GM21576 (cell line): Measurements from ENCODE around the gene PLSCR3.
A peak's percentile ranks its signal among the peaks of the same experiment; 100 is the strongest.

ENCODE experiments used
- ATAC-seq: cut with Tn5 transposase; IDR thresholded peaks from one replicate; pipeline ENCODE4 v1.9.1; 2021; ENCODE audit warnings: mild to moderate bottlenecking, moderate library complexity; ENCODE audit not compliant: unreplicated experiment

Gene PLSCR3

GRCh38 chr17:7407082-7407481 is 12.8 kb upstream of the PLSCR3 start:
- no peak for ATAC-seq

- no peak for ATAC-seq
These were observed 12.0 kb upstream of the PLSCR3 start for GRCh38 chr17:7406235-7406825.

GRCh38 chr17:7405350-7406234 is 11.3 kb upstream of the PLSCR3 start:
- ATAC-seq: no peak

- ATAC-seq: no peak
These were observed 10.5 kb upstream of the PLSCR3 start for GRCh38 chr17:7404737-7405349.

GRCh38 chr17:7403977-7404736 is 9.8 kb upstream of the PLSCR3 start, which contains the start of gene TMEM256:
Gene TMEM256 (minus strand): TSS chr17:7404097. CDS start chr17:7404084, 13 bp downstream.
- peak; percentile 87 for ATAC-seq

GRCh38 chr17:7403727-7403976 is 9.3 kb upstream of the PLSCR3 start:
- ATAC-seq: no peak

GRCh38 chr17:7403043-7403726 is 8.9 kb upstream of the PLSCR3 start:
- ATAC-seq: no peak

GRCh38 chr17:7398612-7399011 is 4.3 kb upstream of the PLSCR3 start:
- ATAC-seq: no peak

- no peak for ATAC-seq
These were observed 1.8 kb upstream of the PLSCR3 start for GRCh38 chr17:7396147-7396546.

GRCh38 chr17:7393613-7394451 is 493 bp downstream of the PLSCR3 start:
- peak; percentile 35 for ATAC-seq

GRCh38 chr17:7392696-7393612 is 1.4 kb downstream of the PLSCR3 start:
- no peak for ATAC-seq

GRCh38 chr17:7391307-7391706 is 3.0 kb downstream of the PLSCR3 start:
- ATAC-seq: no peak

- no peak for ATAC-seq
These were observed 4.1 kb downstream of the PLSCR3 start for GRCh38 chr17:7389924-7390910.

GRCh38 chr17:7388856-7389255 is 5.5 kb downstream of the PLSCR3 start:
- no peak for ATAC-seq

- no peak for ATAC-seq
These were observed 9.7 kb downstream of the PLSCR3 start for GRCh38 chr17:7384489-7385081.

- no peak for ATAC-seq
These were observed 10.4 kb downstream of the PLSCR3 start for GRCh38 chr17:7383742-7384488.

- no peak for ATAC-seq
These were observed 11.0 kb downstream of the PLSCR3 start for GRCh38 chr17:7383371-7383741.
